Panc1 (cell line): ENCODE data around the gene GRB7. TPM values are rescaled to one million over a fixed set of nuclear protein-coding genes. Genes with fewer than 3 reads are reported as not detected.

Experiments used
- ATAC-seq: fragments of 200-7000 bp; cut with Tn5 transposase; 2 replicates; pipeline ENCODE4 v1.9.1; 2020; ENCODE audit warnings: mild to moderate bottlenecking, moderate library complexity
- BruUV-seq: library from RNA; stranded (reverse); fragments of 400-500 nt; replicated peaks from 2 replicates; lab custom pipeline; 2021; lab: Mats Ljungman, UMichigan
- CTCF ChIA-PET: fragments of 300-600 bp; sonication (Branson Sonifier 250); formaldehyde crosslinking; loops from one replicate; lab custom pipeline; 2022; ENCODE audit warnings: antibody characterized with exemption; lab: Charles Lee
- POLR2A ChIA-PET: fragments of 300-600 bp; sonication (Branson Sonifier 250); formaldehyde crosslinking; loops from one replicate; lab custom pipeline; 2022; ENCODE audit warnings: antibody characterized with exemption; lab: Charles Lee
- DNase-seq: peaks from one replicate; pipeline ENCODE4 v3.0.0-alpha.2; 2010; ENCODE audit warnings: low read depth, low spot score
- H3K27ac ChIP-seq: 2 replicates; pipeline ENCODE4 v1.5.1; 2011; ENCODE audit warnings: mild to moderate bottlenecking, low read length, inconsistent platforms
- H3K27me3 ChIP-seq: fragments of 200-500 bp; sonication (Bioruptor generic); 2 replicates; pipeline ENCODE4 v1.6.0; 2014; ENCODE audit warnings: low read length, inconsistent platforms; ENCODE audit not compliant: control insufficient read depth, insufficient read depth
- H3K36me3 ChIP-seq: fragments of 200-500 bp; sonication (Bioruptor generic); 2 replicates; pipeline ENCODE4 v1.5.1; 2014; ENCODE audit warnings: inconsistent platforms, mild to moderate bottlenecking, low read length, moderate library complexity; ENCODE audit not compliant: control insufficient read depth, insufficient read depth
- H3K4me1 ChIP-seq: 2 replicates; pipeline ENCODE4 v1.5.1; 2011; ENCODE audit warnings: inconsistent platforms, mild to moderate bottlenecking, low read length, moderate library complexity; ENCODE audit not compliant: control insufficient read depth, insufficient read depth
- H3K4me3 ChIP-seq, 2 experiments: 2 replicates each; pipeline ENCODE4 v1.5.1; 2011 to 2012; ENCODE audit warnings: low read depth in 2 of 2, low read length in 2 of 2, mild to moderate bottlenecking in 2 of 2, inconsistent platforms in 1 of 2, moderate library complexity in 1 of 2
- H3K9me3 ChIP-seq: fragments of 200-500 bp; sonication (Bioruptor generic); 2 replicates; pipeline ENCODE4 v1.5.1; 2014; ENCODE audit warnings: low read depth, mild to moderate bottlenecking, inconsistent platforms, low read length, moderate library complexity; ENCODE audit not compliant: control insufficient read depth, insufficient read depth
- CTCF ChIP-seq: fragments of 450-650 bp; IDR thresholded peaks from 2 replicates; pipeline ENCODE4 v1.5.1; 2017; ENCODE audit warnings: mild to moderate bottlenecking
- POLR2AphosphoS5 ChIP-seq: IDR thresholded peaks from 2 replicates; pipeline ENCODE4 v1.6.1; 2012; ENCODE audit warnings: mild to moderate bottlenecking, low read depth, low read length, moderate library complexity
- REST ChIP-seq, 2 experiments: IDR thresholded peaks; 2 replicates each; pipeline ENCODE4 v1.6.1; 2011 to 2012; ENCODE audit warnings: low read depth in 2 of 2, control low read depth in 1 of 2, low read length in 1 of 2, mild to moderate bottlenecking in 1 of 2, moderate library complexity in 1 of 2; ENCODE audit not compliant: insufficient read depth in 1 of 2
- SIN3A ChIP-seq: IDR thresholded peaks from 2 replicates; pipeline ENCODE4 v1.6.1; 2012; ENCODE audit warnings: low read depth, mild to moderate bottlenecking, low read length, moderate library complexity, borderline replicate concordance; ENCODE audit not compliant: insufficient read depth
- TCF7L2 ChIP-seq: IDR thresholded peaks from 2 replicates; pipeline ENCODE4 v1.6.1; 2011; ENCODE audit warnings: mild to moderate bottlenecking, low read depth, low read length, inconsistent platforms
- in situ Hi-C: cut with HindIII; loops from 2 replicates; pipeline ENCODE4 v1.10.0; 2016; ENCODE audit warnings: low sequenced_read_pairs, low pct_unique_long_range_greater_than_20kb
- intact Hi-C: fragments of 100-400 bp; cut with micrococcal nuclease; formaldehyde crosslinking; loops from one replicate; pipeline ENCODE4 v1.10.0; 2022; ENCODE audit not compliant: unreplicated experiment
- total RNA-seq: library from RNA; stranded (reverse); gene quantifications from one replicate; pipeline ENCODE4 v1.2.1, GENCODE V29; 2021; ENCODE audit not compliant: unreplicated experiment

Gene GRB7
- total RNA-seq, 1 experiment from 2014 or later = 2.8 TPM

- BruUV-seq = no TSS peak
- POLR2A ChIA-PET = interaction anchor here (0.8 kb wide), 1 partner anchor 9 kb away, joined by 4 read pairs; the partner anchor contains the start of gene MIEN1
- no peaks in the 10 kb centered on the region for H3K27me3 ChIP-seq
- TF ChIP-seq CTCF = no peak
- TF ChIP-seq REST (IDR thresholded peaks at IDR 0.05; ENCODE audit: insufficient read depth in 1 of 2, low read depth in 2 of 2, low read length in 1 of 2) = no peak
- TF ChIP-seq POLR2AphosphoS5 = no peak
- TF ChIP-seq TCF7L2 = no peak
- no peak for TF ChIP-seq SIN3A
- in situ Hi-C loops = no loop called here
- DNase-seq (no peak), ATAC-seq (peak; percentile 53)
- peaks cover 32% of the 10 kb centered on the region for H3K4me1 ChIP-seq
- intact Hi-C loops = no loop called here
- peak overlapping the region; percentile 77 for H3K27ac ChIP-seq
- no peaks in the 10 kb centered on the region for H3K9me3 ChIP-seq
- peak overlapping the region; percentile 34 to 65 for H3K4me3 ChIP-seq
- H3K36me3 ChIP-seq = no peaks in the 10 kb centered on the region; the same call in 1 of the 2 replicates
- CTCF ChIA-PET = interaction anchor here (0.5 to 0.6 kb wide), 2 partner anchors 9 to 16 kb away, joined by 3 to 5 read pairs; no protein-coding TSS in a partner anchor
These were observed 1.5 kb downstream of the GRB7 start for GRCh38 chr17:39738983-39739884.

GRCh38 chr17:39739885-39740356, 2.2 kb downstream of the GRB7 start:
- in situ Hi-C loops = no loop called here
- 0 out of 2 replicates have a peak, but pooled peaks have one; percentile 9 for ATAC-seq

More at GRCh38 chr17:39739885-39740356, 2.2 kb downstream of the GRB7 start:
- intact Hi-C loops = no loop called here
- no peak for TF ChIP-seq REST (IDR thresholded peaks at IDR 0.05; ENCODE audit: insufficient read depth in 1 of 2, low read depth in 2 of 2, low read length in 1 of 2)
- TF ChIP-seq TCF7L2 = no peak
- no peak for TF ChIP-seq POLR2AphosphoS5
- no peak for TF ChIP-seq CTCF
- no peak for TF ChIP-seq SIN3A
- no TSS peak for BruUV-seq
- POLR2A ChIA-PET = interaction anchor here (0.8 kb wide), 1 partner anchor 10 kb away, joined by 4 read pairs; the partner anchor contains the start of gene MIEN1
- Histone ChIP-seq H3K9me3 (no peaks in the 10 kb centered on the region), H3K27me3 (no peaks in the 10 kb centered on the region), H3K4me1 (peaks cover 32% of the 10 kb centered on the region), H3K4me3 (peak overlapping the region; percentile 34 to 65), H3K27ac (peak overlapping the region; percentile 77), H3K36me3 (no peaks in the 10 kb centered on the region; the same call in 1 of the 2 replicates)
- CTCF ChIA-PET = no interaction called here
- DNase-seq = no peak
